MCF 10A (cell line): ENCODE results near the gene PSMB3. TPM values are rescaled to one million over a fixed set of nuclear protein-coding genes. Genes with fewer than 3 reads are reported as not detected.

Source experiments
- BruUV-seq: library from RNA; stranded (reverse); fragments of 400-500 nt; replicated peaks from 2 replicates; lab custom pipeline; 2021; lab: Mats Ljungman, UMichigan
- CTCF ChIA-PET: fragments of 300-600 bp; sonication (Branson Sonifier 250); formaldehyde crosslinking; extraction: SDS; loops from one replicate; lab custom pipeline; 2021; ENCODE audit warnings: antibody characterized with exemption, inconsistent platforms; lab: Yijun Ruan, JAX
- POLR2A ChIA-PET: fragments of 300-600, 350-650 bp; sonication (Branson Sonifier 250); formaldehyde crosslinking; extraction: SDS; loops from one replicate; lab custom pipeline; 2020; ENCODE audit warnings: antibody characterized with exemption, inconsistent platforms; lab: Yijun Ruan, JAX
- DNase-seq: peaks from one replicate; pipeline ENCODE4 v3.0.0-alpha.2; 2018; ENCODE audit not compliant: unreplicated experiment
- H3K27ac Mint-ChIP-seq: one replicate; pipeline ENCODE4 v1.8.0; 2022; ENCODE audit warnings: mild to moderate bottlenecking, low read depth, mixed read lengths; ENCODE audit not compliant: unreplicated experiment
- H3K27me3 Mint-ChIP-seq: one replicate; pipeline ENCODE4 v1.8.0; 2022; ENCODE audit warnings: mixed read lengths; ENCODE audit not compliant: insufficient read depth, unreplicated experiment
- H3K36me3 Mint-ChIP-seq: one replicate; pipeline ENCODE4 v1.8.0; 2022; ENCODE audit warnings: mild to moderate bottlenecking, moderate library complexity, mixed read lengths; ENCODE audit not compliant: insufficient read depth, unreplicated experiment
- H3K4me1 Mint-ChIP-seq: one replicate; pipeline ENCODE4 v1.8.0; 2022; ENCODE audit warnings: mixed read lengths; ENCODE audit not compliant: insufficient read depth, unreplicated experiment
- H3K4me3 Mint-ChIP-seq: one replicate; pipeline ENCODE4 v1.8.0; 2022; ENCODE audit warnings: mild to moderate bottlenecking, moderate library complexity, mixed read lengths; ENCODE audit not compliant: unreplicated experiment
- H3K9me3 Mint-ChIP-seq: one replicate; pipeline ENCODE4 v1.8.0; 2022; ENCODE audit warnings: mixed read lengths; ENCODE audit not compliant: unreplicated experiment
- intact Hi-C: fragments of 100-400 bp; cut with micrococcal nuclease; formaldehyde crosslinking; loops from 2 replicates; pipeline ENCODE4 v1.14.1; 2022
- total RNA-seq: library from RNA; stranded (reverse); gene quantifications from 2 replicates; pipeline ENCODE4 v1.2.3, GENCODE V29; 2022
- TF ChIP-seq, protein P1 (sequence below): fragments of 200-600 bp; IDR thresholded peaks from one replicate; pipeline ENCODE4 v1.8.0; 2022; ENCODE audit warnings: antibody characterized with exemption, mild to moderate bottlenecking; ENCODE audit not compliant: unreplicated experiment

PSMB3 gene
- total RNA-seq, 1 experiment from 2014 or later: 145 TPM

DNA sequence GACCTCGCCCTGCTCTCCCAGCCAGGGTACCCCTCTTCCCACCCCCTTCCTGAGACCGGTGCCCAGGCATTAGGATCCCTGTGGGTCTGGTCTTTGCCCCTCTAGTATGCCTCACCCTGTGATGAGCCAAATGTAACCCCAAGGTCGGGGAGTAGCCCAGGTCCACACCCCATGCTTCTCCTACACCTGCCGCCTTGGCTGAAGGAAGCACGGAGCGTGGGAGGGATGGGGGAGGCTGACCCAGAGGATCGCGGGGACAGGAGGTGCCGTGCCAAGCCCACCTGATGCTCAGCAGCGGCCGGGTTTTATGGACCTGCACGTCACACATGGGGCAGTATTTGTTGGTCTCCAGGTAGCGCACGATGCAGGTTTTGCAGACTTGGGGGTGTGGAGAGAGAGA, 13.2 kb upstream of the PSMB3 start:
- H3K4me1 Mint-ChIP-seq: peaks cover 22% of the 10 kb centered on the region
- no peaks in the 10 kb centered on the region for H3K9me3 Mint-ChIP-seq
- POLR2A ChIA-PET: no interaction called here
- intact Hi-C loops: no loop called here
- TF ChIP-seq, protein P1, sequence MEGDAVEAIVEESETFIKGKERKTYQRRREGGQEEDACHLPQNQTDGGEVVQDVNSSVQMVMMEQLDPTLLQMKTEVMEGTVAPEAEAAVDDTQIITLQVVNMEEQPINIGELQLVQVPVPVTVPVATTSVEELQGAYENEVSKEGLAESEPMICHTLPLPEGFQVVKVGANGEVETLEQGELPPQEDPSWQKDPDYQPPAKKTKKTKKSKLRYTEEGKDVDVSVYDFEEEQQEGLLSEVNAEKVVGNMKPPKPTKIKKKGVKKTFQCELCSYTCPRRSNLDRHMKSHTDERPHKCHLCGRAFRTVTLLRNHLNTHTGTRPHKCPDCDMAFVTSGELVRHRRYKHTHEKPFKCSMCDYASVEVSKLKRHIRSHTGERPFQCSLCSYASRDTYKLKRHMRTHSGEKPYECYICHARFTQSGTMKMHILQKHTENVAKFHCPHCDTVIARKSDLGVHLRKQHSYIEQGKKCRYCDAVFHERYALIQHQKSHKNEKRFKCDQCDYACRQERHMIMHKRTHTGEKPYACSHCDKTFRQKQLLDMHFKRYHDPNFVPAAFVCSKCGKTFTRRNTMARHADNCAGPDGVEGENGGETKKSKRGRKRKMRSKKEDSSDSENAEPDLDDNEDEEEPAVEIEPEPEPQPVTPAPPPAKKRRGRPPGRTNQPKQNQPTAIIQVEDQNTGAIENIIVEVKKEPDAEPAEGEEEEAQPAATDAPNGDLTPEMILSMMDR: no peak
- CTCF ChIA-PET: interaction anchor here (1.1 kb wide), 1 partner anchor 8 kb away, joined by 3 read pairs; no protein-coding TSS in a partner anchor
- no peak overlapping the region for H3K4me3 Mint-ChIP-seq
- H3K36me3 Mint-ChIP-seq: peaks cover 67% of the 10 kb centered on the region
- H3K27ac Mint-ChIP-seq: no peak overlapping the region
- no peaks in the 10 kb centered on the region for H3K27me3 Mint-ChIP-seq
- BruUV-seq: no TSS peak
- DNase-seq: no peak

DNA sequence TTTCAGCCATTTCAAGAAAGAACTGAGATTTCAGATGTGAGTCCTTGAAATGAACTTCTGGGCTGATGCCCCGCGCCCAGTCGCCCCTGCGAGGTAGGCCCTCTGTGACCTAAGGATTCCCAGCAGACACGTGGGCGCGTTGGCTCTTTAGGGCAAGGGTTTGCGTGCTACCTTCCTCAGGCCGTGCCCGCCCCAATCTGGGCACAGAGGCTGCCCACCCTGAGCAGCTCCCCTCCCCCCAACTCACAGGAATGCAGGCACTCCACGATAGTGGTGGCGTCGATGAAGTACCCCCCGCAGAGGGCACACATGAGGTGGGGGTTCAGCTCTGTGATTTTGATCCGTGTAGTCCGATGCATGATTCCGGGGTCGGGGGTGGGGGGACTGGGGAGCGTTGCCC, 12.5 kb upstream of the PSMB3 start:
- Mint-ChIP-seq H3K9me3 (no peaks in the 10 kb centered on the region), H3K27ac (no peak overlapping the region), H3K4me3 (no peak overlapping the region), H3K4me1 (peaks cover 22% of the 10 kb centered on the region), H3K27me3 (no peaks in the 10 kb centered on the region), H3K36me3 (peaks cover 65% of the 10 kb centered on the region)
- no TSS peak for BruUV-seq
- ChIA-PET POLR2A (interaction anchor here (0.7 kb wide), 1 partner anchor 9 kb away, joined by 3 read pairs; no protein-coding TSS in a partner anchor), CTCF (interaction anchor here (1.1 kb wide), 1 partner anchor 9 kb away, joined by 3 read pairs; no protein-coding TSS in a partner anchor)
- TF ChIP-seq, protein P1: no peak
- intact Hi-C loops: no loop called here
- DNase-seq: no peak

DNA sequence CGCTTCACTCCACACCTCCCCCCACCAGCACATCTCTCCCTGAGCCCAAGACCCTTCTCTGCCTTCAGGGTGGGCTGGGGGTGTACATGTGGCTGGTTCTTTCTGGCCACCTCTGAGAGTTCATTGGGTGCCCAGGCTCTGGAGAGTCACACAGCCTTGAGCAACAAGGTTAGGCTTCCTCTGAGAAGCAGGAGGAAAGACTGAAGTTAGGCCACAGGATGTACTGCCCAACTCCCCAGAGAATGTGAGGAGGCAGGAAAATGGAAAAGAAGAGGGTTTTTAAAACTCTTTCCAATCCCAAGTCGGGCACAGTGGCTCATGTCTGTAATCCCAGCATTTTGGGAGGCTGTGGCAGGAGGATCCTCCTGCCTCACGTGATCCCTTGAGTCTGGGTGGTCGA, 11.7 kb upstream of the PSMB3 start:
- no peaks in the 10 kb centered on the region for H3K27me3 Mint-ChIP-seq
- peaks cover 23% of the 10 kb centered on the region for H3K4me1 Mint-ChIP-seq
- DNase-seq: no peak
- intact Hi-C loops: no loop called here
- no peak overlapping the region for H3K4me3 Mint-ChIP-seq
- H3K27ac Mint-ChIP-seq: no peak overlapping the region
- H3K9me3 Mint-ChIP-seq: no peaks in the 10 kb centered on the region
- ChIA-PET POLR2A (interaction anchor here (0.7 kb wide), 1 partner anchor 10 kb away, joined by 3 read pairs; no protein-coding TSS in a partner anchor), CTCF (no interaction called here)
- BruUV-seq: no TSS peak
- TF ChIP-seq, protein P1: no peak
- H3K36me3 Mint-ChIP-seq: peaks cover 58% of the 10 kb centered on the region

DNA sequence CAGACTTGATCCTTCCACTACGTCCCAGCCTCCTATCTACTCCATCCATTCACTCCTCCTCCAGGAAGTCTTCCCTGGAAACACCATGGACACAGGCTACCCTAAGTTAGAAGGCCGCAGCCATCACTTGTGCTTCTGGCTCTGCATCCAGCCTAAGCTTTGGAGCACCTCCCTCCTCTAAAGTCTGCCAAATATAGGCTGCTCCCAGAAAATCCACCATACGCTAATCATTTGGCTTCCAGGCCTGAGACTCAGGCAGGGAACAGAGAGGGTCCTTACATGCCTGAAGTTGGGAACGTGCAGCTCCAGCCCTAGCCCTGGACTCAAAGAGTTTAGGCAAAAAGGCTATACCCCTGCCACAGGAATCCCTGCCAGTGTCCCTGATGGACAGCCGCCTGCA, 11.1 kb upstream of the PSMB3 start:
- POLR2A ChIA-PET: interaction anchor here (0.7 to 1.0 kb wide), 4 partner anchors 10 to 638 kb away, joined by 3 read pairs; partner anchors contain the start of gene PSMB3
- TF ChIP-seq, protein P1: no peak
- H3K4me1 Mint-ChIP-seq: peaks cover 30% of the 10 kb centered on the region

More for the DNA sequence above, 11.1 kb upstream of the PSMB3 start:
- H3K4me3 Mint-ChIP-seq: no peak overlapping the region
- no peaks in the 10 kb centered on the region for H3K27me3 Mint-ChIP-seq
- H3K27ac Mint-ChIP-seq: no peak overlapping the region
- H3K36me3 Mint-ChIP-seq: peaks cover 51% of the 10 kb centered on the region
- intact Hi-C loops: no loop called here
- no peak for DNase-seq
- CTCF ChIA-PET: no interaction called here
- no TSS peak for BruUV-seq
- no peaks in the 10 kb centered on the region for H3K9me3 Mint-ChIP-seq
